HG02870 (cell line): ENCODE measurements around the gene UBTD2.
"Not testable (repeated sequence)": the region's sequence is repeated elsewhere in the genome, so short reads cannot be mapped to it uniquely, and the experiment has no call there.

ENCODE experiments used
- ATAC-seq: cut with Tn5 transposase; IDR thresholded peaks from one replicate; pipeline ENCODE4 v1.9.1; 2021; ENCODE audit warnings: mild to moderate bottlenecking, moderate library complexity; ENCODE audit not compliant: unreplicated experiment

Gene UBTD2

GRCh38 chr5:172293054-172293744 lies 9.6 kb upstream of the UBTD2 start:
- peak; percentile 83 for ATAC-seq

GRCh38 chr5:172291837-172292236 lies 8.3 kb upstream of the UBTD2 start:
- not testable (repeated sequence) for ATAC-seq

- no peak for ATAC-seq
Measured at GRCh38 chr5:172288465-172288864, 4.9 kb upstream of the UBTD2 start.

- ATAC-seq: not testable (repeated sequence)
Measured at GRCh38 chr5:172287140-172287539, 3.6 kb upstream of the UBTD2 start.

GRCh38 chr5:172285226-172286143 lies 1.9 kb upstream of the UBTD2 start:
- no peak for ATAC-seq

- no peak for ATAC-seq
Measured at GRCh38 chr5:172284611-172284980, 1.0 kb upstream of the UBTD2 start.

- ATAC-seq: peak; percentile 77
Measured at GRCh38 chr5:172283862-172284610, 472 bp upstream of the UBTD2 start.

GRCh38 chr5:172282272-172283019 lies 1.1 kb downstream of the UBTD2 start:
- ATAC-seq: no peak

- ATAC-seq: no peak
Measured at GRCh38 chr5:172281346-172281745, 2.2 kb downstream of the UBTD2 start.

- no peak for ATAC-seq
Measured at GRCh38 chr5:172280929-172281328, 2.6 kb downstream of the UBTD2 start.

GRCh38 chr5:172280317-172280716 lies 3.2 kb downstream of the UBTD2 start:
- no peak for ATAC-seq

- no peak for ATAC-seq
Measured at GRCh38 chr5:172278356-172278755, 5.2 kb downstream of the UBTD2 start.

GRCh38 chr5:172276214-172276613 lies 7.3 kb downstream of the UBTD2 start:
- ATAC-seq: no peak

- peak; percentile 55 for ATAC-seq
Measured at GRCh38 chr5:172274951-172275753, 8.4 kb downstream of the UBTD2 start.

GRCh38 chr5:172267943-172268342 lies 15.6 kb downstream of the UBTD2 start:
- no peak for ATAC-seq

GRCh38 chr5:172266676-172267092 lies 16.9 kb downstream of the UBTD2 start:
- no peak for ATAC-seq

- ATAC-seq: no peak
Measured at GRCh38 chr5:172266071-172266675, 17.4 kb downstream of the UBTD2 start.

GRCh38 chr5:172264815-172265395 lies 18.7 kb downstream of the UBTD2 start:
- no peak for ATAC-seq

- no peak for ATAC-seq
Measured at GRCh38 chr5:172255444-172255843, 28.1 kb downstream of the UBTD2 start.
